GM10266 (cell line): ENCODE results near the gene NEDD9.

Experiments used
- DNase-seq: peaks from one replicate; pipeline ENCODE4 v3.0.0; 2012; ENCODE audit errors: extremely low spot score
- CTCF ChIP-seq: IDR thresholded peaks from 2 replicates; pipeline ENCODE4 v1.5.1; 2012; ENCODE audit warnings: mild to moderate bottlenecking, low read depth; ENCODE audit not compliant: control insufficient read depth, insufficient read depth; ENCODE audit errors: missing control alignments

Gene NEDD9

GRCh38 chr6:11276228-11276627 is 43.8 kb upstream of the NEDD9 start:
- no peak for TF ChIP-seq CTCF
- DNase-seq: no peak

- peak; percentile 61 for DNase-seq
- no peak for TF ChIP-seq CTCF
Measured at GRCh38 chr6:11275598-11275997, 43.1 kb upstream of the NEDD9 start.

- no peak for DNase-seq
- TF ChIP-seq CTCF: no peak
Measured at GRCh38 chr6:11273406-11274065, 41.1 kb upstream of the NEDD9 start.

- DNase-seq: no peak
Measured at GRCh38 chr6:11272491-11273192, 40.2 kb upstream of the NEDD9 start.

GRCh38 chr6:11271228-11272020 is 39.0 kb upstream of the NEDD9 start:
- TF ChIP-seq CTCF: no peak
- DNase-seq: no peak

More at GRCh38 chr6:11272491-11273192, 40.2 kb upstream of the NEDD9 start:
- no peak for TF ChIP-seq CTCF

GRCh38 chr6:11270030-11271027 is 37.9 kb upstream of the NEDD9 start:
- no peak for DNase-seq
- no peak for TF ChIP-seq CTCF
